HG03460 (cell line): ENCODE results near the gene CDCP2.

ENCODE experiments used
- ATAC-seq: cut with Tn5 transposase; IDR thresholded peaks from one replicate; pipeline ENCODE4 v1.9.1; 2021; ENCODE audit not compliant: unreplicated experiment

The CDCP2 gene

GRCh38 chr1:54137534-54138061 is 15.2 kb downstream of the CDCP2 start:
- no peak for ATAC-seq

- ATAC-seq: no peak
Observed at GRCh38 chr1:54136963-54137533, 15.8 kb downstream of the CDCP2 start.

DNA sequence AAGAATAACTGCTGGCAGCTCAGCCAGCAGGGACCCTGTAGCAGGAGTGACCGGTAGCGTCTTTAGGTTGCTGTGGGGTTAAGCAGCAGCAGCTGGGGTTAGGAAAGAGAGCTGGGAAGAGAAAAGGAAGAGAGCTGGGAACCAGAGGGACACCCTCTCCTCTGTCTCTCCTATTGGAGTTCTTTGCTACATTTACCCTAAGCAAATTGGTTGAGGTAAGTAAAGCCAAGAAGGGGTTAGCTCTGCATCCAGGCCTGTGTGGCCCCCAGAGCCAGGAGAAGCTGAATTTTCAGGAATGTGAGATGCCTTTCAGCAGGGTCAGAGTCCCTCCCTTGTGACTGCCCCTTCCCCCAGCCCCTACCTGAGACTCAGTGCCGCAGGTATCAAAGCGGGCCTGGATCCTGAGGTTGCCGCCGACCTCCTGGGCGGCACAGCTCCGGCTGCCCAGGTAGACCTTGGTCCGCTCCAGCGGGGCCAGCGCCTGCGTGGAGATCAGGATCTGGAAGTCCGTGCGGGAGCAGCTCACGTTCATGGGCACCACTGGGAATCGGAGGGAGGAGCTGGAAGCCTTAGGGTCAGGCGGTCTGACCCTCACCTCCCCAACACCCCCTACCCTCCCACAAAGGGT is 16.4 kb downstream of the CDCP2 start:
- no peak for ATAC-seq

DNA sequence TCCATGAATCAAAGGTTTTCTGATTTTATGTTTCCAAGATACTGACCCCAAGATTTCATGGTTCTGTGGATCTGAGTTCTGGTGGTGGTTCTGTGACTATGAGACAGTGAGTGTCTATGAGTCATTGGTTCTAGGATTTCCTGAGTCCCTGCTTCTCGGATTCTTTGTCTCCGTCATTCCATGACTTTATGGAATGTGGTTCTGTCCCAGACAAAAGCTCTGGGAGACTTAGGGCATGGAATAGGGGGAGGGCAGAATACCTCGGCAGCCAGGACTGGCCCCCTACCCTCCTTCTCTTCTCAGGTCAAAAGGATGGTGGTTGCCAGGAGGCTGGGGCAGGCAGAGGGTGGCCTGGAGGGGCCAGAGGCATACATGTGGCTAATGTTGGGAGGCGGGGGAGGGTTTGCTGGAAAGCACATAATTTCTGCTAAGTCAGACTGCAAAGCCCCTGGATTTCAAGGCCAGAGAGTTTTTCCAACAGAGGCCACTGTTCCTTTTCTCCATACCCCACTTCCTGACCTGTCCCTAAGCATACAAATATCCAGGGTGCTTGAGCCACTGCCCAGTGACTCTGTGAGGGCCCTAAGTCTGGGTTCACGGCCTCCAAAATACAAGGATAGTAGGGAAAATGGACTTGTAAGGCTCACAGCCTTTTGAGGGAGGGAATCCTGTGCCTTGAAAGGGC is 17.2 kb downstream of the CDCP2 start:
- ATAC-seq: no peak

- ATAC-seq: no peak
Observed at GRCh38 chr1:54134295-54134694, 18.5 kb downstream of the CDCP2 start.

DNA sequence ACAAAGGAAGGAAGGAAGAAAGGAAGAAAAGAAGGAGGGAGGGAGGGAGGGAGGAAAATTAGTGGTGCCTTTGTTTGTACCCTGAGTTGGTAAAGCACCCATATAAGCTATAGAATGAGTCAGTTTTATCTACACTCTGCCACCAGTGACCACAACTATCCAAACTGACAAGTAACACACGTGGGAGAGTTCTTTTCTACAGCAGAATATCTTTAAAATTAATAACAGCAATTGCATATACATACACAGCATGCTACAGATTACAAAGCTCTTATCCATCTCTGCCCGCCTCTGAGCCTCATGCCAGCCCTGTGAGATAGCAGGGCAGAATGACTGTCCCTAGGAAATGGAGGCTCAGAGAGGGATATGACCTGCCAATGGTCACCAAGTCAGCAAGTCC is 20.3 kb downstream of the CDCP2 start:
- ATAC-seq: no peak

GRCh38 chr1:54131419-54131818 is 21.4 kb downstream of the CDCP2 start:
- ATAC-seq: no peak

DNA sequence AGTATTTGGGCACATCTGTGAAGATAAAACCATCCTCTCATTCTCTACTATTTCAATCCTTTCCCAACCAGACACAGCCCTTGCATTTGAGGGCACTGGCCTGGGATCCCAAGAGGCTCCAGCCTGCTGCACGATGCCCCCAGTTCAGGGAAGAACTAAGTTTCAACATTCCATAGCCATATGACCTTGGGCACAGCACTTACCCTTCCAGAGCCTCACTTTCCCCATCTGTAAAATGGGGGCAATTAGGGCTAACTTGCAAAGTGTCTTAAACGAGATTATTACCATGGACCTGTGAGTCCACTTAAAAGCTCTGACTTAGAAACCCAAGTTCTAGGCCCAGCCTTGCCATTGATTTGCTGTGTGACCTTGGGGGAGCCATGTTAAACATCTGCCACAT is 22.9 kb downstream of the CDCP2 start:
- ATAC-seq: no peak

DNA sequence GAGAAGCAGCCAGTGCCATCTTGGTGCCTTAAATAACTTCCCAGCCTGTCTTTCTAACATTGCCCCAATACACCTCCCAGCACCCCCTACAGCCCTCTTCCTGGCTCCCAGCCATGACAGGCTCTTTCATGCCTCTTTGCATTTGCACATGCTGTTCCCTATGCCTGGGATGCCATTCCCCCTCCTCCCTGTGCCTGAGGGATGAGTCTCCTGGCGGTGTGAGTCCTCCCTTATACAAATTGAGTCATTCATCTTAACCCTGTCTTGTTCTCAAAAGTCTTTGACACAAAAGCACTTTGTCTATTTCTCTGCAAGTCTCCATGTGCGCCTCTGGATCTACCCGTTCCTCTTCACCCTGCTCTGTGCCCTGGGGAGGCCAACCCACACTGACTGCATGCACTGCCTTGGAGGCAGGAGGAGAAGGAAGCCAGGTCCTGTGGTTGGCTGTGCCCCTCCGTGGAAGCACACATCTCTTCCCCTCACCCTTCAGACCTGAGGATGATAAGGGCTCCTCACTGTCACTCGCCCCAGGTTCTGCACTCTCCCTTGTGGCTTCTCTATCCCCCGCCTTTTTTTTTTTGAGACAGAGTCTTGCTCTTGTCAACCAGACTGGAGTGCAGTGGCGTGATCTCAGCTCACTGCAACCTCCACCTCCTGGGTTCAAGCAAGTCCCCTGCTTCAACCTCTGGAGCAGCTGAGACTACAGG is 25.1 kb downstream of the CDCP2 start:
- ATAC-seq: no peak

GRCh38 chr1:54126271-54126815 is 26.5 kb downstream of the CDCP2 start:
- ATAC-seq: no peak

DNA sequence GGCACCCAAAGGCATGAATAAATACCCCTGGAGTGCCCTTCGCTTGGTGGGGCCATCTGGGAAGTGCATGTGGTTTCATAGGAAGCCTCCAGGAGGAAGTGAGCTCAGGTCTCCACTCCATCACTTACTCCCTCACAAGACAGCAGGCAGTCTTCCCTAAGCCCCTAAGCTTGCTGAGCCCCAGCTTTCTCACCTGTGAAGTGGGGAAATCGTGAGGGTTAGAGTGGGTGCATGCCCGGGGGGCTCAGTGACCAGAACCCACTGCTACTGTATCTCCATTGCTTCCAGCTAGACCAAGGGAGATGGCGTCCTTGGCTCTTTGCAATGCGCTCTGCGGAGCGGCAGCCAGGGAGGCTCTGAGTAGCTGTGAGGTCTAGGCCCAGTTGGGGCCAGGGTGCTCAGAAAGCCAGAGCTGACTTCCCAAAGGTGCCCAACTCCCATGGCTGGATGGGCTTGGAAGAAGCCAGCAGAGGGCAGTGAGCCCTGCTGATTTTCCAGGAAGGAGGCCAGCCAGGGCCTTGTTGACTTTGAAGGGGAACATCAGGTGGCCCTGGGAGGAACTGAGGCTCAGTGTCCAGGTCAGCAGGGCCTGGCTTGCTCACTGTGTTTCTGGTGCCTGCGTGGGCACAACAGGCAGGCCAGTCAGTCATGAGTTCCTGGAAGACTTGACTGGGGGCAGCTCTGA is 27.3 kb downstream of the CDCP2 start:
- ATAC-seq: no peak

DNA sequence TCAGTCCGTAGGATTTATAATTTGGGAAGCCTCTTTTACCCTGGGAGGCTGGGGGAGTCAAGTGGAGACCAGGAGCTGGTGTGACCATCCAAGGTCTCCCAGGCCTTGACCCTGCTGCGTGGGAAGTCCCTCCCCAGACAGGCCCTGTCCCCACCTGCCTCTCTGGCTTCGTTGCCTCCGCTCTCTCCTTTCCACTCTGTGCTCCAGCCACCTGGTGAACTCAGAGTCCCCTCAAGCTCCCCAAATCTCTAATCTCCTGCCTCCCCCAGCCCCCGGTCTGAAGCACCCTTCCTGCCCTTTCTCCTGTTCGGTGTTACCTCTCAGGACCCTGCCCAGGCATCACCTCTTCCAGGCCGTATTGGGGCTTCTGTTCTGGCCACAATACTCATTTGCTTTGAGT is 27.9 kb downstream of the CDCP2 start:
- no peak for ATAC-seq

DNA sequence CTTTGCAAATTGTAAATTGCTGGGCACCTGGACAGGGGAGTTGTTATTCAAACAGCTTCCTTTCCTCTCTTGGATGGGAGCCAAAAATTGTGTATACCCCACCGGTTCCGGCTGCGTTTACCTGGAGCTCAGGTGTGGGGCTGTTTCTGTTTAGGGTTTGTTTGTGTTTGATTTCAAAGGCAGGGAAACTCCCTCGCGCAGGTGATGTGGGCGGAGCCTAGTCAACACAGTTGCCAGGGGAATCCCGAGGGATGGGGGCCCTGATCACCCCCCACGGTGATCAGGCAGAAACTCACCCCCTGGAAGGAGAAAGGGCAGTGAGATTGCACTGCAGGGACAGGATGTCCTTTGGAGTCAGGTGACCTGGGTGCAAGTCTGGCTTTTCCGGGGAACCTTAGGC is 28.3 kb downstream of the CDCP2 start:
- ATAC-seq: no peak

GRCh38 chr1:54122992-54123391 is 29.8 kb downstream of the CDCP2 start:
- no peak for ATAC-seq

DNA sequence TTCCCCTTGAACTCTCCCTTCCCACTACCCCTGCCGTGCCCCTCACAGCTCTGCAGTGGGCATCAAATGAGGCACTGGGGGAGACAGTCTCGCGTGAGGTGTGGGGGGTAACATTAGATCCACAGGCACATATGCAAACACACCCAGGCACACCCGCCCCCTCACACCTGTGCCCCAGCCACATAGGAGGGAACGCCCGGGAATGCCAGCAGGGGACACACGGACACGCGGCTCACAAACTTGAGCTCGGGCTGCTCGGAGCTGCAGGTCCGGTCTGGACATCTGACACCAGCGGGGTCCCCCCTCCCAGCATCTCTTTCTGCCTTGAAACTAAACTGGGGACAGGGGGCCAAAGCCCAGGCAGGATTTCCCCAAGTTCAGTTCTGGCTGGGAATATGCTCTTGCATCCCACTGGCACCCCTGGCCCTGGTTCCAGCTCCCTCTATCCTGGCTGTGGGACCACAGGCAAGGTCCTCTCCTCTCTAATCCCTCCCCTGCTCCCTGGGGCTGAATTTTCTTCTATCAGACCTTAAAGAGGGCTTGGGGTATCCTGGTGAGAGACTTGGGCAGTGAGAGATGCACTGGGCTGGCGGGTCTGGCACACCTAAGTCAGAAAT is 30.6 kb downstream of the CDCP2 start:
- ATAC-seq: no peak

- no peak for ATAC-seq
Observed at GRCh38 chr1:54121482-54122134, 31.2 kb downstream of the CDCP2 start.

DNA sequence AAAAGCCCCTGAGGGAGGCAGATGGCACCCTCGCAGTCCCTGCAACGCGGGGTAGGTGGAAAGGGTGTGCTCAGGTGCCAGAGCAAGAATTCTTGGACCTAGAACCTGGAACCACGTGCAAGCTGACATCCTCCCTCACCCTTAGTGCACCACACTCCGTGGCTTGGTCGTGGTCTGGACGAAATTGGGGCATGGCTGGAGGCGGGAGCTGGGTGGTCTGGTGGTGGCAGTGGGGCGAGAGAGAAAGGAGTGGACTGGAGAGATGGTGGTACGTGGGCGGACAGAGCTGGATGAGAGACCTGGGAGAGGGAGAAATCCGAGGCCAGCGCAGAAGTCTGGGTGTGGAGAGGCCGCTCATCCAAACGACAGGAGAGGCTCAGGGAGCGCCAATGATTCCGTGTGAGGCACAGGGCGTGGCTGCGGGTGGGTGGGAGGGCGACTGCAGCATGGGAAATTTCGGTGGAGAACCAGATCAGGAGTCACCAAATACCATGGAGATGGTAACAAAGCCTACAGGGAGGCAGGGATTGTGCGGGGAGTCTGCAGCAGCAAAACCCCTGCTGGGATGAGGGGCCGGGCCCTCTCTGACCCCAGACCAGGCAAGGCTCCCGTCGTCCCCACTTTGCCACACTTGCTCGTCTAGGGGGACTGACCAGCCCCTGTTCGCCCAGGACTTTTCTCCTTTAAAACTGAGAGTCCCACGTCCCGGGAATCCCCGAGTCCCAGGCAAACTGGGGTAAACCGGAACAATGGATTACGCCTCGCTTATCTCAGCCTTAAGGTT is 31.9 kb downstream of the CDCP2 start:
- no peak for ATAC-seq

DNA sequence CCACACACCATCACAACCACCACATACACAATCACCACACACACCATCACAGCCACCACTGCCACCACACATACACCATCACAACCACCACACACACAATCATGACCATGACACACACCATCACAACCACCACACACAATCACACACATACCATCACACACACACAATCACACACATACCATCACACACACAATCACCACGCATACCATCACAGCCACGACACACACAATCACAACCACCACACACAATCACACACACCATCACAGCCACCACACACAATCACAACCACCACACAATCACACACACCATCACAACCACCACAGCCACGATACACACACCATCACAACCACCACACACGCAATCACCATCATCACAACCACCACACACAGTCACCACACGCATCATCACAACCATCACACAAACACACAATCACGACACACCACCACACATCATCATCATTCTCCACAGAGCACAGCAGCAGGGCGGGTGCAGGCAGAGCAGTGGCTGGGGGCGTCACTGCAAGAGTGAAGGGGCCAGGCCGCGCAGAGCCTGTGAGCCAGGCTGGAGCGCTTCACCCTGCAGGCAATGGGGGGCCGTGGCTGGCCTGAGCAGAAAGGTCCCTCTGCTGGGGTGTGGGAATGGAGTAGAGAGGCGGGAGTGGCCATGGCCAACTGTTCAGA is 32.6 kb downstream of the CDCP2 start:
- ATAC-seq: no peak

DNA sequence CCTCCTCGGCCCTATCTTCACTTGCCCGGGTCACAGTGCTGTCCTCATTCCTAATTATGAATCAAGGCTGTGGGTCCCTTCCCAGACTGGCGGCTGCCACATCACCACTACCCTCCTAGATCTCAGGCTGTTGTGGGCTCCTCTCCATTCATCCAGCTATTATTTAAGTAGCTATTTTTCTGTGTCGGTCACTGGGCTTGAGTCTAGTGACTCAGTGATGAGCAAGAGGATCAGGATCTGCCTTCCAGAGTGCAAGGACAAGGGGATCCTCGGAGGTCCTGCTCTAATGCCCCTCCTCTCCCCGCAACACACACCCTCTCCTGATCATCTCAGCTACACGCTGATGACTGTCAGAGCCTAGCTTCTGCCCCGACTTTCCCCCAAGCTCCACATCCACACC is 34.1 kb downstream of the CDCP2 start:
- ATAC-seq: no peak
